Osteoblast (primary cell): ENCODE measurements around the gene ING3. TPM values are rescaled to one million over a fixed set of nuclear protein-coding genes. Genes with fewer than 3 reads are reported as not detected.

Source experiments
- DNase-seq: peaks from one replicate; pipeline ENCODE4 v3.0.0; 2011; ENCODE audit warnings: low spot score, mixed read lengths; ENCODE audit not compliant: insufficient read length; ENCODE audit errors: missing footprints
- H2AFZ ChIP-seq: 2 replicates; pipeline ENCODE4 v1.6.0; 2011; ENCODE audit warnings: mild to moderate bottlenecking, low read length
- H3K27ac ChIP-seq: 2 replicates; pipeline ENCODE4 v1.5.1; 2011; ENCODE audit warnings: mild to moderate bottlenecking, low read depth, low read length, moderate library complexity
- H3K27me3 ChIP-seq: 2 replicates; pipeline ENCODE4 v1.6.0; 2012; ENCODE audit warnings: mild to moderate bottlenecking, control low read depth, inconsistent platforms, low read length, moderate library complexity; ENCODE audit not compliant: insufficient read depth
- H3K36me3 ChIP-seq: 2 replicates; pipeline ENCODE4 v1.5.1; 2011; ENCODE audit warnings: mild to moderate bottlenecking, low read length, control low read depth, moderate library complexity; ENCODE audit not compliant: insufficient read depth
- H3K4me1 ChIP-seq: 2 replicates; pipeline ENCODE4 v1.5.1; 2011; ENCODE audit warnings: mild to moderate bottlenecking, low read length, control low read depth, moderate library complexity; ENCODE audit not compliant: insufficient read depth
- H3K4me2 ChIP-seq: 2 replicates; pipeline ENCODE4 v1.6.0; 2011; ENCODE audit warnings: mild to moderate bottlenecking, low read length; ENCODE audit not compliant: insufficient read depth
- H3K4me3 ChIP-seq: fragments of 200-600 bp; sonication (generic); 3 replicates; pipeline ENCODE4 v1.5.1; 2012; ENCODE audit warnings: mild to moderate bottlenecking, low read length, inconsistent platforms; ENCODE audit not compliant: insufficient read depth
- H3K79me2 ChIP-seq: 2 replicates; pipeline ENCODE4 v1.6.0; 2012; ENCODE audit warnings: mild to moderate bottlenecking, low read length, control low read depth, inconsistent platforms; ENCODE audit not compliant: insufficient read depth
- H3K9me3 ChIP-seq: 2 replicates; pipeline ENCODE4 v1.5.1; 2011; ENCODE audit warnings: low read depth, low read length, control low read depth
- H4K20me1 ChIP-seq: 2 replicates; pipeline ENCODE4 v1.6.0; 2012; ENCODE audit warnings: mild to moderate bottlenecking, low read length, control low read depth; ENCODE audit not compliant: insufficient read depth
- CTCF ChIP-seq: IDR thresholded peaks from 2 replicates; pipeline ENCODE4 v1.5.1; 2011; ENCODE audit warnings: mild to moderate bottlenecking, low read depth, low read length, moderate library complexity; ENCODE audit errors: extremely low read depth
- total RNA-seq: library from RNA; depleted of rRNA; stranded (reverse); fragments of >200 nt; gene quantifications from 2 replicates; pipeline ENCODE4 v1.2.3, GENCODE V29; 2012

ING3 gene
- total RNA-seq, 1 donor = 16.6 TPM

- no peak overlapping the region for H3K27ac ChIP-seq
- H4K20me1 ChIP-seq = no peaks in the 10 kb centered on the region
- TF ChIP-seq CTCF = no peak
- H3K9me3 ChIP-seq = no peaks in the 10 kb centered on the region
- no peaks in the 10 kb centered on the region for H3K36me3 ChIP-seq
- H3K27me3 ChIP-seq = no peaks in the 10 kb centered on the region
- H2AFZ ChIP-seq = no peak overlapping the region
- peaks cover 66% of the 10 kb centered on the region for H3K79me2 ChIP-seq
- no peak overlapping the region for H3K4me3 ChIP-seq
- no peak overlapping the region for H3K4me2 ChIP-seq
- no peak for DNase-seq
- H3K4me1 ChIP-seq = peaks cover 42% of the 10 kb centered on the region
Measured at GRCh38 chr7:120996333-120996987, 45.9 kb downstream of the ING3 start.

GRCh38 chr7:120996988-120997345 is 46.4 kb downstream of the ING3 start:
- Histone ChIP-seq H3K9me3 (no peaks in the 10 kb centered on the region), H3K36me3 (no peaks in the 10 kb centered on the region), H3K4me3 (no peak overlapping the region), H3K4me2 (no peak overlapping the region), H4K20me1 (no peaks in the 10 kb centered on the region), H3K4me1 (peaks cover 45% of the 10 kb centered on the region), H3K27me3 (no peaks in the 10 kb centered on the region), H3K27ac (no peak overlapping the region), H3K79me2 (peaks cover 66% of the 10 kb centered on the region), H2AFZ (no peak overlapping the region)
- no peak for TF ChIP-seq CTCF
- no peak for DNase-seq

- Histone ChIP-seq H3K27me3 (no peaks in the 10 kb centered on the region), H2AFZ (no peak overlapping the region), H3K79me2 (peaks cover 57% of the 10 kb centered on the region), H3K4me2 (no peak overlapping the region), H3K4me3 (no peak overlapping the region), H4K20me1 (no peaks in the 10 kb centered on the region), H3K4me1 (peaks cover 51% of the 10 kb centered on the region), H3K27ac (no peak overlapping the region), H3K9me3 (no peaks in the 10 kb centered on the region), H3K36me3 (no peaks in the 10 kb centered on the region)
- TF ChIP-seq CTCF = no peak
- DNase-seq = no peak
Measured at GRCh38 chr7:120997882-120998474, 47.4 kb downstream of the ING3 start.

GRCh38 chr7:120998520-120998919 is 47.9 kb downstream of the ING3 start:
- Histone ChIP-seq H3K4me2 (no peak overlapping the region), H2AFZ (no peak overlapping the region), H3K4me1 (peaks cover 51% of the 10 kb centered on the region)

More at GRCh38 chr7:120998520-120998919, 47.9 kb downstream of the ING3 start:
- H3K27ac ChIP-seq = no peak overlapping the region
- peaks cover 54% of the 10 kb centered on the region for H3K79me2 ChIP-seq
- no peak overlapping the region for H3K4me3 ChIP-seq
- no peaks in the 10 kb centered on the region for H3K27me3 ChIP-seq
- no peak for DNase-seq
- no peaks in the 10 kb centered on the region for H3K9me3 ChIP-seq
- TF ChIP-seq CTCF = no peak
- H3K36me3 ChIP-seq = no peaks in the 10 kb centered on the region
- no peaks in the 10 kb centered on the region for H4K20me1 ChIP-seq
